DMS153 (cell line): ENCODE data around the gene PPP2R2C.

Source experiments
- DNase-seq: peaks from one replicate; lab custom pipeline; 2025; lab: John Stamatoyannopoulos, UW

PPP2R2C gene

GRCh38 chr4:6472387-6473263, at the start of gene PPP2R2C:
Gene PPP2R2C (minus strand): TSS chr4:6472614. CDS start chr4:6472229, 385 bp downstream.
- no peak for DNase-seq

- DNase-seq, result no peak
Measured at GRCh38 chr4:6520978-6521377, 48.6 kb upstream of the PPP2R2C start.

GRCh38 chr4:6520051-6520636, 47.7 kb upstream of the PPP2R2C start:
- DNase-seq, result no peak

- DNase-seq, result no peak
Measured at GRCh38 chr4:6517171-6517570, 44.8 kb upstream of the PPP2R2C start.

GRCh38 chr4:6516762-6517161, 44.3 kb upstream of the PPP2R2C start:
- no peak for DNase-seq

- no peak for DNase-seq
Measured at GRCh38 chr4:6516281-6516680, 43.9 kb upstream of the PPP2R2C start.

GRCh38 chr4:6513678-6514077, 41.3 kb upstream of the PPP2R2C start:
- no peak for DNase-seq

GRCh38 chr4:6509587-6509986, 37.2 kb upstream of the PPP2R2C start:
- no peak for DNase-seq

- no peak for DNase-seq
Measured at GRCh38 chr4:6507345-6507744, 34.9 kb upstream of the PPP2R2C start.

GRCh38 chr4:6506616-6507140, 34.3 kb upstream of the PPP2R2C start:
- DNase-seq, result no peak

GRCh38 chr4:6504900-6505496, 32.6 kb upstream of the PPP2R2C start:
- DNase-seq, result no peak

GRCh38 chr4:6502747-6503465, 30.5 kb upstream of the PPP2R2C start:
- no peak for DNase-seq

GRCh38 chr4:6502147-6502546, 29.7 kb upstream of the PPP2R2C start:
- no peak for DNase-seq

- DNase-seq, result no peak
Measured at GRCh38 chr4:6501171-6501570, 28.8 kb upstream of the PPP2R2C start.

GRCh38 chr4:6500481-6501140, 28.2 kb upstream of the PPP2R2C start:
- DNase-seq, result no peak

GRCh38 chr4:6499238-6499600, 26.8 kb upstream of the PPP2R2C start:
- no peak for DNase-seq

GRCh38 chr4:6498511-6499237, 26.3 kb upstream of the PPP2R2C start:
- DNase-seq, result no peak

- DNase-seq, result no peak
Measured at GRCh38 chr4:6497796-6498195, 25.4 kb upstream of the PPP2R2C start.

GRCh38 chr4:6495736-6496135, 23.3 kb upstream of the PPP2R2C start:
- DNase-seq, result no peak

- DNase-seq, result no peak
Measured at GRCh38 chr4:6495296-6495590, 22.8 kb upstream of the PPP2R2C start.
